M059J (cell line): ENCODE results near the gene PHLDB3. TPM values are rescaled to one million over a fixed set of nuclear protein-coding genes. Genes with fewer than 3 reads are reported as not detected.
"Not testable (repeated sequence)": the region's sequence is repeated elsewhere in the genome, so short reads cannot be mapped to it uniquely, and the experiment has no call there.

ENCODE experiments used
- DNase-seq: peaks from one replicate; pipeline ENCODE4 v3.0.0-alpha.2; 2012; ENCODE audit warnings: low read depth
- total RNA-seq: library from RNA; depleted of rRNA; stranded (reverse); fragments of >200 nt; shearing (Covaris generic); gene quantifications from 2 replicates; pipeline ENCODE4 v1.2.3, GENCODE V29; 2014; rRNA removed

PHLDB3 gene
- total RNA-seq, 1 experiment from 2014 or later: 8.6 TPM

DNA sequence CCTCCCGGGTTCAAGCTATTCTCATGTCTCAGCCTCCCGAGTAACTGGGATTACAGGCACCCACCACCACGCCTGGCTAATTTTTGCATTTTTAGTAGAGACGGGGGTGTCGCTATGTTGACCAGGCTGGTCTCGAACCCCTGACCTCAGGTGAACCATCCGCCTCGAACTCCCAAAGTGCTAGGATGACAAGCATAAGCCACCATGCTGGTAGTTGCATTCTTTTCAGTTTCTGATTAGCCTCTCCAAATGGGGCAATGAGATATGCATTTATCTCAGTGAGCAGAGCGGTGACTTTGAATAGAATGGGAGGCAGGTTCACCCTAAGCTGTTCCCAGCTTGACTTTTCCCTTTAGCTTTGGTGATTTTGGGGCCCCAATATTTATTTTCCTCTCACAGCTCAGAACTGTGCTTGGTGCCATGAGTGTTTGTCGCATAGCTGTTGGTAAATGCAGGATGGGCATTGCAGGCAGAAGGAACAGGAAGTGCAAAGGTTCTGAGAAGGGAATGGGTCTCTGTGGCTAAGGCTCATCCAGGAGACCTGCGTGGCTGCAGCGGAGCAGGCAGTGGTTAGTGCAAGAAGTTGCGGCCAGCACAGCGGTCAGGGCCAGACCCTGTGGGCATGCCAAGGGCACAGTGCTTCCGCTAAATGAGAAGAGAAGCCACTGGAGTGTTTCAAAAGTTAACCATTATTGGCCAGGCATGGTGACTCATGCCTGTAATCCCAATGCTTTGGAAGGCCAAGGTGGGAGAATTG is 59.8 kb downstream of the PHLDB3 start:
- DNase-seq: peak; percentile 77

DNA sequence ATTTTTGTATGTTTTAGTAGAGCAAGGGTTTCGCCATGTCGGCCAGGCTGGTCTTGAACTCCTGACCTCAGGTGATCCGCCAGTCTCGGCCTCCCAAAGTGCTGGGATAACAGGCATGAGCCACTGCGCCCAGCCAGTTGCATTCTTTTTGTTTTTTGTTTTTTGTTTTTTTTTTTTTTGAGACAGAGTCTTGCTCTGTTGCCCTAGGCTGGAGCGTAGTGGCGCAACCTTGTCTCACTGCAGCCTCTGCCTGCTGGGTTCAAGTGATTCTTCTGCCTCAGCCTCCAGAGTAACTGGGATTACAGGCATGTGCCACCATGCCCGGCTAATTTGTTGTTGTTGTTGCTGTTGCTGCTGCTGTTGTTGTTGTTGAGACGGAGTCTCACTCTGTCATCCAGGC is 60.5 kb downstream of the PHLDB3 start:
- not testable (repeated sequence) for DNase-seq

DNA sequence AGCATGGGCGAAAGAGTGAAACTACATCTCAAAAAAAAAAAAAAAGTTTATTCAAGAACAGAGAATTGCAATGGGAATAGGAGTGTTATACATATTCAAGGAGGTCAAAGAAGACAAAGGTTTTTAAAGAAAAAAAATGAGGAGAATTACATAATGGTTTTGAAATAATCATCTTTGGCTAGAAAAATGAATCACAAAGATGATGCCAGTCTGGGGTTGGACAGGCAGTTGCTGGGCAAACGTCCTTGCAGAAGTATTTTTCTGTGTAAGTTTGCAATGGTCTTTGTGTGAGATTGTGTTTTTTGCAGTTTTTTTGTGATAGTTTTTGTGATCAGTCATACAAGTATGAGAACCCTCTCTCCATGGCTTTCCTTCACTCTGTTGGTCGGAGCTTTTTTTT is 62.8 kb downstream of the PHLDB3 start:
- DNase-seq: no peak

DNA sequence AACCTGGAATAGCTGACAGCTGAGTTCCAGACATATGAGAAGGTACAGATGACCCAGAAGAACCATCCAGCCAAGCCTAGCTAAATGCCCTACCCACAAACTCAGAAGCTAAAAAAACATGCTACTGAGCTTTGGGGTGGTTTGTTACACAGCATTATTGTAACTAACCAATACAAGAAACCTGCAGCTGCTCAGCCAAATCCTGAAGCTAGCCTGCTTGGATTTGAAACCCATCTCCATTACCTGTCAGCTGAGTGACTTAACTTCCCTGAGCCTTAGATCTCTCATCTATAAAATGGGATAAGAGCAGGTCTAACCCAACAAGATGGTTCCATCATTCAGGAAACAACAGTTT is 64.9 kb downstream of the PHLDB3 start:
- no peak for DNase-seq

DNA sequence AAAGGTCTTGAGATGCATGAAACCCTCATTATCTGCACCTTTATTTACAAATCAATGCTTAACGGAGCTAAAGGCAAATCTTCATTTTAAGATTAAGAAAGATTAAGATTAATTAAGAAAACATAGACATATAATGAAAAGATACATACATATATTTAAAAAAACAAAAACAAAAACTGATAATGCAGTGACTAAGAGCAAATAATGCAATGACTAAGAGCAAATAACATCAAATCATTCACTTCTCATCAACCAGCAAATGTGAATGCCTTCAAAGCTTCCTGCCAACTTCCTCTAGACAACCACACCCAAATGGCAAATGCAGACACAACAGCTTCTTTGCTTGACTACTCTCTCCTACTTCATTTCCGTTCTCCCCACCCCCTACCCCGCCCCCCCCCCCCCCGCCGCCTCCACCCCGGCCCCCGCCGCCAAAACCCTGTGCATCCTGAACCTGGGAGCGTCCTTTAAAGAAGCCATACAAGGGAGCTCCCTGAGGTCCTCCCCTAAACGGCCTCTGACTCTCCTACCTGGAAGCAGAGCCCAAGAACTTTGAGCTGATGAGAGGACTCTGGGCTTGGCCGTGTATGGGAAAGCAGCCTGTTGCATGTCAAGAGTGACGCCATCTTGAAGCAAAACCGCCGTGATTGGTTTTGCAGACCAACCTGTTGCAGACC is 65.4 kb downstream of the PHLDB3 start:
- peak; percentile 65 for DNase-seq

DNA sequence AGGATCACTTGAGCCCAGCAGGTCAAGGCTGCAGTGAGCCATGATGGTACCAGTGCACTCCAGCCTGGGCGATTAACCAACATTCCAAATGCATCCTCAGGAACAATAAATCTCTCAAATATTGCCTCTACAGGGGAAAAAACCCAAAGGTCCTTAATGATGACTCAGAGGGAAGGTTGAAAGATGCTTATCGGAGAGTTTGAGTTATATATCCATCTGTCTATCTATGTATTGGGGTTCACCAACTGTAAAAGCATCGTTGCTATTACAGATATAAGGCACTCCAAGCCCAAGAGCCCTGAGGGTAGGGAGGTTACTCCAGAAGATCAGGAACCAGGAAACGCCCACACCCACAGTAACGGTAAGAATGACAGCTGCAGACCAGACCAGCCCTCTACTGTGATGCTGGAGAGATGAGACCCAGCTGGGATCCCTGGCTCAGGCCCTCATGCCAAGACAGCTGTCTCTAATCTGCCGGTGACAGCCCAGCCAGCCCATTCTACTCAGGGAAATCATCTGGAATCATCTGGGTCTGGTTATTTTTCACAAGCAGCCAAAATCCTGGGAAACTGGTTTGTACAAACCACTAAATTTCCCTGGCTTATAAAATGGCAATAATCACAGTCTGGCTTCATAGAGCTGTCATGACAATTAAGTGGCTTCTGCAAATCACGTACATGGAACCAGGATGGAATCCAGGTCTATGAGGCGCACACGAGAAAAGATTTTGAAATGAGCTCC is 66.1 kb downstream of the PHLDB3 start:
- DNase-seq: peak; percentile 84

DNA sequence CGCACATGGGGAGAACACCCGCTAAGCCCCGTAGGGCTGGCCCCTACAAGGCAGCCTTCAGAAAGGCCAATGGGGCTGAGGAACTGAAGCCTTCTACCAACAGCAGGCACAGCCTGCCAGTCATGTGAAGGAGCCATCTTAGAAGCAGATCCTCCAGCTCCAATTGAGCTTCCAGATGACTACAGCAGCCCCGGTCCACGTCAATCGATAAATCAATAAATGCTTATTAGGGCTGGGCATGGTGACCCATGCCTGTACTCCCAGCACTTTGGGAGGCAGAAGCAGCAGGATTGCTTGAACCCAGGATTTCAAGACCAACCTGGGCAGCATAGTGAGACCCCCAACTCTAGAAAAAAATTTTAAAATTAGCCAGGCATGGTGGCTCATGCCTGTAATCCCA is 66.8 kb downstream of the PHLDB3 start:
- DNase-seq: no peak

DNA sequence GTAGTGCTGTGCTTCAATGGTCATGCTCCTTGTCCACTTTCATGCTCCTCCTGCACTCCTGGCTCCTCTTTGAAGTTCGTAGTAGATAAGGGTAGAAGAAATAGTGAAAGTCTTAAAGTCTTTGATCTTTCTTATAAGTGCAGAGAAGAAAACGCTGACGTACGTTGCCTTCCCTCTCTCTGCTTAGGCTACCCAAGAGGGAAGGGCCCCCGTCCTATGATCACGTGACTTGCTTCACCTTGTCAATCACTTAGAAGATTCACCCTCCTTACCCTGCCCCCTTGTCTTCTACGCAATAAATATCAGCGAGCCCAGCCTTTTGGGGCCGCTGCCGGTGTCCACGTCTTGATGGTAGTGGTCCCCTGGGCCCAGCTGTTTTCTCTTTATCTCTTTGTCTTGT is 67.3 kb downstream of the PHLDB3 start:
- DNase-seq: not testable (repeated sequence)

DNA sequence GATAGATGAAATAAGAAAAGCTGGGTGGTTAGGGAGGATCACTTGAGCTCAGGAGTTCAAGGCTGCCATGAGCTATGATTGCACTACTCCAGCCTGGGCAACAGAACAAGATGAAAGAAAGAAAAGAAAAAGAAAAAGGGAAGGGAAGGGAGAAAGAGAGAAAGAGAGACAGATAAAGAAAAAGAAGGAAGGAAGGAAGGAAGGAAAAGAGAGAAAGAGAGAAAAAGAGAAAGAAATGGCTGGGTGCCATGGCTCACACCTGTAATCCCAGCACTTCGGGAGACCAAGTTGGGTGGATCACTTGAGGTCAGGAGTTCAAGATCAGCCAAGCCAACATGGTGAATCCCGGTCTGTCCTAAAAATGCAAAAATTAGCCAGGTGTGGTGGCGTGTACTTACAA is 68.8 kb downstream of the PHLDB3 start:
- no peak for DNase-seq

DNA sequence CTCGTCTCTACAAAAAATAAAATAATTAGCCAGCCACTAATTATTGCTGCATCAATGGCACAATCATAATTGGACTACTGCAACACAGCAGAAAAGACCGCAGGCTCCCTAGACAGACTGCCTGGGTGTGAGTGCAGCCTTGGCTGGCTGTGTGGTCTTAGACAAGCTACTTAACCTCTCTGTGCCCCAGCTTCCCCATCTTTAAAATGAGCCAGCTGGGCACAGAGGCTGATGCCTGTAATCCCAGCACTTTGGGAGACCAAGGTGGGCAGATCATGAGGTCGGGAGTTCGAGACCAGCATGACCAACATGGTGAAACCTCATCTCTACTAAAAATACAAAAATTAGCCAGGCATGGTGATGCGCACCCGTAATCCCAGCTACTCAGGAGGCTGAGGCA is 70.9 kb downstream of the PHLDB3 start:
- no peak for DNase-seq

DNA sequence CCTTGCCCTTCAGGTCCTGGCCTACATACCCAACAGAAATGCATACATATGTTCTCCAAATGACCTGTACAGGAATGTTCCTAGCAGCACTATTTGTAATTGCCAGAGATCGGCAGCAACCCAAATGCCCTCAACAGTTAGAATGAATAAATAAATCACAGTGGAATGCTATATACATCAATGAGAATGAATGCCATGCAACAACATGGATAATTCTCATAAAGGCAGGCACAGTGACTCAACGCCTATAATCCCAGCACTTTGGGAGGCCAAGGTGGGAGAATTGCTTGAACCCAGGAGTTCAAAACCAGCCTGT is 71.2 kb downstream of the PHLDB3 start:
- DNase-seq: no peak

DNA sequence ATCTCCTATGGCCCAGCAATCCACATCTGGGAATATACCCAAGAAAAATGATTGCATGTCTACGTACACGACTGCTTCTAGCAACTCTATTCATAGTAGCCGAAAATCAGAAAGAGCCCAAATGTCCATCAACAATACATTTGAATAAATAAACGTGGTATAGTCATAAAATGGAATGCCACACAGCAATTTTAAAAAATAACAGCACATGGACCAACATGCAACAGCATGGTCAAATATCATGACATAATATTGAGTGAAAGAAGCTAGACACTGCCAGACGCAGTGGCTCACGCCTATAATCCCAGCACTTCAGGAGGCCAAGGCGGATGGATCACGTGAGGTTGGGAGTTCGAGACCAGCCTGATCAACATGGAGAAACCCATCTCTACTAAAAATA is 73.6 kb downstream of the PHLDB3 start:
- DNase-seq: no peak

DNA sequence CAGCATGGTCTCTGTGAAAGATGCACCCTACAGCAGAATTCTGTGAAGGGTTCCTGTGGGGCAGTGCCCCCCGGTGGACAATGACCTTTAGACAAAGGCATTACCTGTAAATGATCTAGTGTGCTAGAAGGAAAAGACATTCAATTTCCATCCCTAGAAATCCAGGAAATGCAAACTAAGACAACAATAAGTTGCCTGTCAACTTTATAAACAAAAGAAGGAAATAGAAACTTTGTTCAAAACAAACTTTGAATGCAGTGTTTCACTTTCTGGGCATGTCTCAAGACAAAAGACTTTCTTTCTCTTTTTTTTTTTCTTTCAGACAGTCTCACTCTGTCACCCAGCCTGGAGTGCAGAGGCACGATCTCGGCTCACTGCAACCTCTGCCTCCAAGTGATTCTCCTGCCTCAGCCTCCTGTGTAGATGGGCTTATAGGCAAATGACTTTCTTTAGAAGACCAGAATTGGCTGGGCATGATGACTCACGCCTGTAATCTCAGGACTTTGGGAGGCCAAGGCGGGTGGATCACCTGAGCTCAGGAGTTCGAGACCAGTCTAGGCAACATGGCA is 74.3 kb downstream of the PHLDB3 start:
- peak; percentile 38 for DNase-seq

DNA sequence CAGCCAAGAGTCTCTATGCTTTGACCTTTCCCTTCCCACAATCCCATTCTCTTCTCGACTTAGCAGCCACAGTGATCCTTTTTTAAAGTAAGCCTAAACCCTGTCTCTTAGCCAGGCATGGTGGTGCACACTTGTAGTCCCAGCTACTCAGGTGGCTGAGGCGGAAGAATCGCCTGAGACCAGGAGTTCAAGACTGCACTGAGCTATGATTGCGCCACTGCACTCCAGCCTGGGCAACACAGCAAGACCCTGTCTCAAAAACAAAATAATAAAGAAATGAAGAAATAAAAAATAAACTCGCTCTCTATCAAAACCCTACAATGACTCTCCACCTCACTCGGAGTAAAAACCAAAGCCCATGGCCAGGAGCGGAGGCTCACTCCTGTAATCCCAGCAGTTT is 75.2 kb downstream of the PHLDB3 start:
- DNase-seq: no peak

DNA sequence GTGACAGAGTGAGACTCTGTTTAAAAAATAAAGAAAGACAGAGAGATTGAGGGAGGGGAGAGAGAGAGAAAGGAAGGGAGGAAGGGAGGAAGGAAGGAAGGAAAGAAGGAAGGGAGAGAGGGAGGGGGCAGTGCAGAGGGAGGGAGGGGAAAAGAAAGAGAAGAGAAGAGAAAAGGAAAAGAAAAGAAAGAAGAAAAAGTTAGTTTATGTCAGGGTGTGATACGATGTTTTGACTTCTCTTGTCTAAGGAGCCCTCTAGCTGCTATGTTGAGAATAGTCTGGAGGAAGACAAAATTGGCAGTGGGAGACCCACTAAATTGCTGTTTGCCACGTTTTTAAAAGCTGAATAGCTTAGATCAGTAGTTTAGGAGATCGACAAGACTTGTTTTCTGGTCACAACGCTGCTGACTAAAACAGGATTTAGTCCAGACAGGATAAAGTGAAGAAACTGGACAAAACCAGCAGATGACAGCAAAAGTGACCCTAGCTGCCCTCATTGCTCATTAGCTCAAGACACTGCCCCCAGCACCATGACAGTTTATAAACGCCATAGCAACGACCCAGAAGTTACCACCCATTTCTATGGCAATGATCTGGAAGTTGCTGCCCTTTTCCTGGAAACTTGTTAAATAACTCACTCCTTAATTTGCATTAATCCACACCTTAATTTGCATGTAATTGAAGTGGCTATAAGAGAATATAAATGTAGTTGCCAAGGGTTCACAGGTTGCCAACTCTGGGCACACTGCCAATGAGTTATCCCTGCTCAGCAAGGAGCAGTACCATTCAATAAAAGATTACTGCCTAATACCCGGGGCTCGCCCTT is 78.8 kb downstream of the PHLDB3 start:
- DNase-seq: peak; percentile 76

Other genes starting within 250 kb of the PHLDB3 start
- gene PSG9, start 235.2 kb downstream of the PHLDB3 start, total RNA-seq: 4.3 and 5.8 TPM in 2 replicates
- 1.4 and 3.3 TPM in 2 replicates for gene CD177, start 151.1 kb downstream of the PHLDB3 start, total RNA-seq
- gene TEX101, start 89.9 kb downstream of the PHLDB3 start, total RNA-seq: not detected in 2 replicates
- gene LYPD3, start 39.1 kb downstream of the PHLDB3 start, total RNA-seq: 0.27 and 0.34 TPM in 2 replicates
- gene ETHE1, start 22.5 kb upstream of the PHLDB3 start, total RNA-seq: 28.3 and 29.3 TPM in 2 replicates
- not detected in 2 replicates for gene ZNF575, start 28.4 kb upstream of the PHLDB3 start, total RNA-seq
- 54.1 and 57.1 TPM in 2 replicates for gene XRCC1, start 70.8 kb upstream of the PHLDB3 start, total RNA-seq
- 0.91 and 2.5 TPM in 2 replicates for gene PINLYP, start 71.1 kb upstream of the PHLDB3 start, total RNA-seq
- 16.2 and 26.6 TPM in 2 replicates for gene IRGQ, start 91.4 kb upstream of the PHLDB3 start, total RNA-seq
- gene ZNF576, start 91.8 kb upstream of the PHLDB3 start, total RNA-seq: 15.5 and 16.3 TPM in 2 replicates
- gene SRRM5, start 107.3 kb upstream of the PHLDB3 start, total RNA-seq: 0.05 and 0.30 TPM in 2 replicates
- gene ZNF428, start 114.9 kb upstream of the PHLDB3 start, total RNA-seq: 36.2 and 45.0 TPM in 2 replicates
- 1.5 and 4.0 TPM in 2 replicates for gene CADM4, start 135.1 kb upstream of the PHLDB3 start, total RNA-seq
- 92.1 and 117 TPM in 2 replicates for gene PLAUR, start 165.4 kb upstream of the PHLDB3 start, total RNA-seq
- not detected in 2 replicates for gene IRGC, start 211.3 kb upstream of the PHLDB3 start, total RNA-seq